Astrocyte (in vitro differentiated cells and primary cell): ENCODE results near the gene PTPRD. TPM values are rescaled to one million over a fixed set of nuclear protein-coding genes. Genes with fewer than 3 reads are reported as not detected.

ENCODE experiments used
- DNase-seq: peaks from one replicate; pipeline ENCODE4 v3.0.0-alpha.2; 2010; ENCODE audit warnings: low read depth
- FAIRE-seq: peaks from 2 replicates; lab custom pipeline; 2011; peaks lifted over from hg19 to GRCh38; lab: Jason Lieb, UNC
- H2AFZ ChIP-seq: 2 replicates; pipeline ENCODE4 v1.6.0; 2012; ENCODE audit warnings: low read depth, low read length, inconsistent platforms
- H3K27ac ChIP-seq: 2 replicates; pipeline ENCODE4 v1.5.1; 2011; ENCODE audit warnings: low read depth, low read length, inconsistent platforms
- H3K27me3 ChIP-seq: 2 replicates; pipeline ENCODE4 v1.6.0; 2011; ENCODE audit warnings: low read length, inconsistent platforms; ENCODE audit not compliant: insufficient read depth
- H3K36me3 ChIP-seq: 2 replicates; pipeline ENCODE4 v1.5.1; 2011; ENCODE audit warnings: low read length, inconsistent platforms; ENCODE audit not compliant: insufficient read depth
- H3K4me1 ChIP-seq: 2 replicates; pipeline ENCODE4 v1.5.1; 2011; ENCODE audit warnings: low read length, inconsistent platforms; ENCODE audit not compliant: insufficient read depth
- H3K4me2 ChIP-seq: 2 replicates; pipeline ENCODE4 v1.6.0; 2012; ENCODE audit warnings: low read length, inconsistent platforms
- H3K4me3 ChIP-seq: 2 replicates; pipeline ENCODE4 v1.5.1; 2011; ENCODE audit warnings: low read depth, mild to moderate bottlenecking, low read length, inconsistent platforms; ENCODE audit not compliant: insufficient read depth
- H3K79me2 ChIP-seq: 2 replicates; pipeline ENCODE4 v1.6.0; 2012; ENCODE audit warnings: mild to moderate bottlenecking, low read length, inconsistent platforms; ENCODE audit not compliant: insufficient read depth
- H3K9ac ChIP-seq: 2 replicates; pipeline ENCODE4 v1.6.0; 2012; ENCODE audit warnings: mild to moderate bottlenecking, low read length, inconsistent platforms
- H3K9me3 ChIP-seq: 2 replicates; pipeline ENCODE4 v1.5.1; 2012; ENCODE audit warnings: low read depth, mild to moderate bottlenecking, low read length, inconsistent platforms; ENCODE audit not compliant: insufficient read depth
- H4K20me1 ChIP-seq: 2 replicates; pipeline ENCODE4 v1.6.0; 2012; ENCODE audit warnings: low read length, inconsistent platforms; ENCODE audit not compliant: insufficient read depth
- H3K27ac Mint-ChIP-seq: one replicate; pipeline ENCODE4 v1.8.0; 2021; ENCODE audit warnings: mild to moderate bottlenecking, mixed read lengths; ENCODE audit not compliant: unreplicated experiment
- H3K27me3 Mint-ChIP-seq: one replicate; pipeline ENCODE4 v1.8.0; 2021; ENCODE audit warnings: low read depth, mixed read lengths; ENCODE audit not compliant: unreplicated experiment
- H3K36me3 Mint-ChIP-seq: one replicate; pipeline ENCODE4 v1.8.0; 2021; ENCODE audit warnings: low read depth, mixed read lengths; ENCODE audit not compliant: unreplicated experiment
- H3K4me1 Mint-ChIP-seq: one replicate; pipeline ENCODE4 v1.8.0; 2021; ENCODE audit warnings: low read depth, mixed read lengths; ENCODE audit not compliant: unreplicated experiment
- H3K4me3 Mint-ChIP-seq: one replicate; pipeline ENCODE4 v1.8.0; 2021; ENCODE audit warnings: mild to moderate bottlenecking, moderate library complexity, mixed read lengths; ENCODE audit not compliant: unreplicated experiment
- H3K9me3 Mint-ChIP-seq: one replicate; pipeline ENCODE4 v1.8.0; 2021; ENCODE audit warnings: mild to moderate bottlenecking, mixed read lengths; ENCODE audit not compliant: unreplicated experiment
- CTCF ChIP-seq: IDR thresholded peaks from 2 replicates; pipeline ENCODE4 v1.5.1; 2011; ENCODE audit warnings: low read depth, mild to moderate bottlenecking, inconsistent platforms, low read length, moderate library complexity; ENCODE audit not compliant: insufficient read depth
- EZH2 ChIP-seq: IDR thresholded peaks from 2 replicates; pipeline ENCODE4 v1.6.1; 2012; ENCODE audit warnings: mild to moderate bottlenecking, low read length, inconsistent platforms; ENCODE audit not compliant: insufficient read depth
- total RNA-seq: library from RNA; stranded (reverse); gene quantifications from 2 replicates; pipeline ENCODE4 v1.2.1, GENCODE V29; 2021

The PTPRD gene
- total RNA-seq, 1 donor from 2014 or later = 88.1 TPM

- H3K27me3 Mint-ChIP-seq = no peaks in the 10 kb centered on the region
- Histone ChIP-seq H2AFZ (no peak overlapping the region), H3K9ac (no peak overlapping the region), H3K27ac (no peak overlapping the region), H3K27me3 (no peaks in the 10 kb centered on the region), H3K4me2 (no peak overlapping the region), H3K36me3 (no peaks in the 10 kb centered on the region), H3K4me1 (peaks cover 2% of the 10 kb centered on the region), H4K20me1 (no peaks in the 10 kb centered on the region), H3K9me3 (no peaks in the 10 kb centered on the region), H3K4me3 (no peak overlapping the region), H3K79me2 (no peaks in the 10 kb centered on the region)
- peak overlapping the region; percentile 49 for H3K27ac Mint-ChIP-seq
- TF ChIP-seq EZH2 (no peak), CTCF (no peak)
- H3K9me3 Mint-ChIP-seq = no peaks in the 10 kb centered on the region
- H3K4me3 Mint-ChIP-seq = no peak overlapping the region
- peaks cover 33% of the 10 kb centered on the region for H3K4me1 Mint-ChIP-seq
- H3K36me3 Mint-ChIP-seq = no peaks in the 10 kb centered on the region
- peak; percentile 61 for DNase-seq
- FAIRE-seq = no peak
Observed at GRCh38 chr9:8648271-8648845, 1964.4 kb downstream of the PTPRD start.

- H3K4me3 ChIP-seq = no peak overlapping the region
- FAIRE-seq (no peak), DNase-seq (no peak)
- H3K27me3 ChIP-seq = no peaks in the 10 kb centered on the region
- no peaks in the 10 kb centered on the region for H3K9me3 ChIP-seq
- Mint-ChIP-seq H3K4me3 (no peak overlapping the region), H3K4me1 (peaks cover 32% of the 10 kb centered on the region), H3K27me3 (no peaks in the 10 kb centered on the region), H3K9me3 (no peaks in the 10 kb centered on the region), H3K36me3 (no peaks in the 10 kb centered on the region), H3K27ac (peak overlapping the region; percentile 41)
- no peak overlapping the region for H2AFZ ChIP-seq
- peaks cover 2% of the 10 kb centered on the region for H3K4me1 ChIP-seq
- H3K4me2 ChIP-seq = no peak overlapping the region
- no peak overlapping the region for H3K9ac ChIP-seq
- no peak overlapping the region for H3K27ac ChIP-seq
- TF ChIP-seq EZH2 (no peak), CTCF (no peak)
- no peaks in the 10 kb centered on the region for H3K79me2 ChIP-seq
- H4K20me1 ChIP-seq = no peaks in the 10 kb centered on the region
- H3K36me3 ChIP-seq = no peaks in the 10 kb centered on the region
Observed at GRCh38 chr9:8647824-8648223, 1965.0 kb downstream of the PTPRD start.

- Mint-ChIP-seq H3K27me3 (no peaks in the 10 kb centered on the region), H3K9me3 (no peaks in the 10 kb centered on the region), H3K4me1 (peaks cover 17% of the 10 kb centered on the region), H3K27ac (no peak overlapping the region), H3K4me3 (no peak overlapping the region), H3K36me3 (no peaks in the 10 kb centered on the region)
- H3K9ac ChIP-seq = no peak overlapping the region
- no peaks in the 10 kb centered on the region for H3K36me3 ChIP-seq
- H3K9me3 ChIP-seq = no peaks in the 10 kb centered on the region
- FAIRE-seq (no peak), DNase-seq (no peak)
- H3K4me2 ChIP-seq = no peak overlapping the region
- no peak overlapping the region for H2AFZ ChIP-seq
- H3K79me2 ChIP-seq = no peaks in the 10 kb centered on the region
- TF ChIP-seq EZH2 = no peak
- TF ChIP-seq CTCF = no peak
- peaks cover 2% of the 10 kb centered on the region for H3K4me1 ChIP-seq
- no peaks in the 10 kb centered on the region for H3K27me3 ChIP-seq
- no peak overlapping the region for H3K4me3 ChIP-seq
- no peaks in the 10 kb centered on the region for H4K20me1 ChIP-seq
- H3K27ac ChIP-seq = no peak overlapping the region
Observed at GRCh38 chr9:8644571-8644970, 1968.2 kb downstream of the PTPRD start.
